Lower lobe of right lung (tissue), 2 donors: ENCODE results near the gene LRRC26. TPM values are rescaled to one million over a fixed set of nuclear protein-coding genes. Genes with fewer than 3 reads are reported as not detected.

Source experiments
- ATAC-seq, 2 donors: fragments of 200-7000 bp; cut with Tn5 transposase; one replicate each; pipeline ENCODE4 v1.9.1; 2020 to 2022; ENCODE audit warnings: mild to moderate bottlenecking in 2 of 2, moderate library complexity in 2 of 2
- DNase-seq: peaks from one replicate; pipeline ENCODE4 v3.0.0-alpha.2; 2020
- H3K27ac ChIP-seq: fragments of 200-600 bp; one replicate; pipeline ENCODE4 v1.8.0; 2022
- H3K27me3 ChIP-seq: fragments of 200-600 bp; one replicate; pipeline ENCODE4 v1.8.0; 2022; ENCODE audit warnings: low read depth
- H3K36me3 ChIP-seq: fragments of 200-600 bp; one replicate; pipeline ENCODE4 v1.8.0; 2022; ENCODE audit warnings: mild to moderate bottlenecking
- H3K4me1 ChIP-seq: fragments of 200-600 bp; one replicate; pipeline ENCODE4 v1.8.0; 2022
- H3K4me3 ChIP-seq: fragments of 200-600 bp; one replicate; pipeline ENCODE4 v1.8.0; 2022; ENCODE audit warnings: mild to moderate bottlenecking
- H3K9me3 ChIP-seq: fragments of 200-600 bp; one replicate; pipeline ENCODE4 v1.8.0; 2022
- CTCF ChIP-seq: fragments of 200-600 bp; IDR thresholded peaks from one replicate; pipeline ENCODE4 v1.8.0; 2022; ENCODE audit warnings: antibody characterized with exemption, mild to moderate bottlenecking
- intact Hi-C: fragments of 100-400 bp; cut with DNase I; formaldehyde crosslinking; loops from one replicate; pipeline ENCODE4 v1.11.0; 2022
- total RNA-seq: library from RNA; stranded (reverse); fragmentation: NEBNext Ultra II Directional; extraction: Animal tissue kit (Norgen Biotek cat#: 25700); gene quantifications from one replicate; pipeline ENCODE4 v1.2.1, GENCODE V29; 2021
- donor health status: DM: no; HTN: yes; CAD: no; lungs with severe emphysema.

The LRRC26 gene
- total RNA-seq, 1 donor from 2014 or later, result 1.0 TPM

GRCh38 chr9:137201205-137201868 lies 31.5 kb upstream of the LRRC26 start:
- peak overlapping the region; percentile 85 for H3K27ac ChIP-seq
- H3K9me3 ChIP-seq, result no peaks in the 10 kb centered on the region
- no peak for TF ChIP-seq CTCF
- ATAC-seq (no peak), DNase-seq (no peak)
- H3K36me3 ChIP-seq, result no peaks in the 10 kb centered on the region
- H3K27me3 ChIP-seq, result no peaks in the 10 kb centered on the region
- peak overlapping the region; percentile 69 for H3K4me3 ChIP-seq
- intact Hi-C loops, result no loop called here
- peaks cover 60% of the 10 kb centered on the region for H3K4me1 ChIP-seq

- peaks cover 63% of the 10 kb centered on the region for H3K4me1 ChIP-seq
- ATAC-seq, result peak; percentile 95 to 97
These were observed 30.7 kb upstream of the LRRC26 start, which contains the start of gene TPRN for GRCh38 chr9:137200311-137201204. TPRN (minus strand) TSS chr9:137200741; CDS start chr9:137200711, 30 bp downstream.

GRCh38 chr9:137199411-137200121 lies 29.7 kb upstream of the LRRC26 start:
- no peak for TF ChIP-seq CTCF

More at GRCh38 chr9:137200311-137201204, 30.7 kb upstream of the LRRC26 start, which contains the start of gene TPRN:
- peak; percentile 100 for DNase-seq
- Histone ChIP-seq H3K27me3 (no peaks in the 10 kb centered on the region), H3K36me3 (no peaks in the 10 kb centered on the region), H3K9me3 (no peaks in the 10 kb centered on the region), H3K27ac (peak within 1 kb of the TSS; percentile 85), H3K4me3 (peak within 1 kb of the TSS; percentile 69)
- TF ChIP-seq CTCF, result no peak
- intact Hi-C loops, result no loop called here

GRCh38 chr9:137198902-137199283 lies 29.0 kb upstream of the LRRC26 start:
- H3K4me1 ChIP-seq, result peaks cover 67% of the 10 kb centered on the region
- no peaks in the 10 kb centered on the region for H3K36me3 ChIP-seq
- no peak for TF ChIP-seq CTCF
- no peaks in the 10 kb centered on the region for H3K27me3 ChIP-seq
- peak overlapping the region; percentile 78 for H3K27ac ChIP-seq
- H3K4me3 ChIP-seq, result peak overlapping the region; percentile 69
- no peak for ATAC-seq
- no peak for DNase-seq
- intact Hi-C loops, result no loop called here
- no peaks in the 10 kb centered on the region for H3K9me3 ChIP-seq

More at GRCh38 chr9:137199411-137200121, 29.7 kb upstream of the LRRC26 start:
- ATAC-seq (no peak), DNase-seq (no peak)
- no peaks in the 10 kb centered on the region for H3K27me3 ChIP-seq
- peak overlapping the region; percentile 69 for H3K4me3 ChIP-seq
- no peaks in the 10 kb centered on the region for H3K36me3 ChIP-seq
- peaks cover 68% of the 10 kb centered on the region for H3K4me1 ChIP-seq
- H3K9me3 ChIP-seq, result no peaks in the 10 kb centered on the region
- H3K27ac ChIP-seq, result peak overlapping the region; percentile 78
- intact Hi-C loops, result no loop called here
